Activated T-helper 17 cell treated with anti-CD3 and anti-CD28 coated beads, Interleukin-2, amount 50 U/mL, for 72 hours (primary cell): ENCODE measurements around the gene HK1. TPM values are rescaled to one million over a fixed set of nuclear protein-coding genes. Genes with fewer than 3 reads are reported as not detected.

Experiments used
- ATAC-seq: fragments of 150-1000 bp; cut with Tn5 transposase; replicated peaks from 2 replicates; pipeline ENCODE4 v1.10.0; 2021; ENCODE audit warnings: mild to moderate bottlenecking, moderate library complexity
- H3K27ac Mint-ChIP-seq: one replicate; pipeline ENCODE4 v1.8.0; 2022; ENCODE audit warnings: mixed read lengths
- H3K27me3 Mint-ChIP-seq: one replicate; pipeline ENCODE4 v1.8.0; 2022; ENCODE audit warnings: mixed read lengths
- H3K36me3 Mint-ChIP-seq: one replicate; pipeline ENCODE4 v1.8.0; 2022; ENCODE audit warnings: low read depth, mild to moderate bottlenecking, mixed read lengths
- H3K4me1 Mint-ChIP-seq: one replicate; pipeline ENCODE4 v1.8.0; 2022; ENCODE audit warnings: mixed read lengths
- H3K4me3 Mint-ChIP-seq: one replicate; pipeline ENCODE4 v1.8.0; 2022; ENCODE audit warnings: mild to moderate bottlenecking, mixed read lengths
- H3K9me3 Mint-ChIP-seq: one replicate; pipeline ENCODE4 v1.8.0; 2022; ENCODE audit warnings: mixed read lengths
- total RNA-seq, 2 donors: library from RNA; stranded (reverse); gene quantifications; one replicate each; pipeline ENCODE4 v1.2.3, GENCODE V29; 2022

The HK1 gene
- total RNA-seq, 2 donors from 2014 or later, result 216 to 221 TPM

DNA sequence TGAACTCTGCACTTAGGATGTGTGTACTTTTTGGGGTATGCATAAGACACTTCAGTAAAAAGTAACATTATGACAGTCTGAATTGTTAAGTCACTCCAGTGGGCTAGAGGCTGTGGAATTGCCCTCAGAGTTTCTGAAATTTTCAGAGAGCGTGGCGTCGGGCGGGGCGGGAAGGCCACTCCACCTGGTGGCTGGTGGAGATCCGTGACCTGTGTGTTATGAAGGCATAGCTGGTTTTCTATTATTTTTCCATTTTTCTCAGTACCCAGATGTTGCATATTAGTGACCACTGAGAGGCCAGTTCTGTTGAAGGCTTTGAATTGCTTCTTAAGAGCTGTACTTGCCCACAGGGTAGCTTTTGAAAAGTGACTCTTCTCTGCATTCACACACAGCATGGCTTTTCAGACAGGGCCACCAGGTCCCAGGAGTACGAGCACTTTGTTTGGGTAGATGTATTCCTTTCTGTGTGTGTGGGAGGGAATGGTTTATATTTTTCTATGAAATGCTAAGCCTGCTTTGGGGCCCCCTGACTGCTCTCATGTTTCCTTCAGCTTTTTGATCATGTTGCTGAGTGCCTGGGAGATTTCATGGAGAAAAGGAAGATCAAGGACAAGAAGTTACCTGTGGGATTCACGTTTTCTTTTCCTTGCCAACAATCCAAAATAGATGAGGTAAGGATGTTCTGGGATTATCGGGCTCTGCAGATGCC lies 86.1 kb downstream of the HK1 start:
- H3K4me3 Mint-ChIP-seq, result no peak overlapping the region

DNA sequence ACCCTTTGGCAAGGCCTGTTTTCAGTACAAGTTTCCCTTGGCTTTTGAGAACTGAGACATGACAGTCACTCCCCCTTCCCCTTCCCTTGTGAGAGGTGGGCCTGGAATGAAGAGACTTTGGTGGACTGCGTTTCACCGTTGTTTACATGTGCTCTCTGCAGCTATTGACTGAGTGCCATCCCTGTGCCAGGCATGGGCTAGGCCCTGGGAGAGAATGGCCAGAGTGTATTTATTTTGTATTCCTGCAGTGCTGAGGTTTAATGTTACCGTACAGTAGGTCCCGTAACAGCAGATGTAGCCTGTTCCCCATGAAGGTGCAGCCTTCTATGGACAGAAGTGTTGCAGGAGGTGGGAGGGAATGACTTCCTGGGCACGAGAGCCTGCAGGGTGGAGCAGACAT lies 88.4 kb downstream of the HK1 start:
- peaks cover 18% of the 10 kb centered on the region for H3K4me1 Mint-ChIP-seq
- no peak overlapping the region for H3K4me3 Mint-ChIP-seq
- no peaks in the 10 kb centered on the region for H3K27me3 Mint-ChIP-seq
- no peaks in the 10 kb centered on the region for H3K9me3 Mint-ChIP-seq
- H3K36me3 Mint-ChIP-seq, result peaks cover 98% of the 10 kb centered on the region
- no peak for ATAC-seq
- peak overlapping the region; percentile 30 for H3K27ac Mint-ChIP-seq

More for the DNA sequence above, 86.1 kb downstream of the HK1 start:
- Mint-ChIP-seq H3K27me3 (no peaks in the 10 kb centered on the region), H3K36me3 (peaks cover 97% of the 10 kb centered on the region), H3K9me3 (no peaks in the 10 kb centered on the region), H3K4me1 (peaks cover 33% of the 10 kb centered on the region), H3K27ac (peak overlapping the region; percentile 51)
- no peak for ATAC-seq

DNA sequence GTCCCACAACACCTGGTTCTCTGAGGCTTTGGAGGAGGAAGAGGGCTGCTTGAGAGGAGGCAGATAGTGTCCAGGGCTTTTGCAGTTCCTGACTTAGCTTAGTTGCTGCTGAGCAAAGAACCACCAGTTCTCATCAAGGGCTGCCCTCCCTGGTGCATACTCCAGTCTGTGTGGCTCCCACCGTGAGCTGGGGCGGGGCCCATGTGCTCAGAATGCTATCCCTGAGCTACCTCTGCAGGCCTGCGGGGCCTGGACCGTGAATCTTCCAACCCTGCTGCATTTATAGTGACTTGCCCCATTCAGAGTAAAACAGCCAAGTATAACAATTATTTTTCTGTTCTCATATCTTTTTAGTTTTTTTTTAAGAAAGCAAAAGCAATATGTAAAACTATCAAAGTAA lies 89.2 kb downstream of the HK1 start:
- no peaks in the 10 kb centered on the region for H3K27me3 Mint-ChIP-seq
- ATAC-seq, result no peak
- H3K4me3 Mint-ChIP-seq, result no peak overlapping the region
- H3K27ac Mint-ChIP-seq, result no peak overlapping the region
- H3K36me3 Mint-ChIP-seq, result peaks cover 98% of the 10 kb centered on the region
- no peaks in the 10 kb centered on the region for H3K9me3 Mint-ChIP-seq
- peaks cover 17% of the 10 kb centered on the region for H3K4me1 Mint-ChIP-seq

DNA sequence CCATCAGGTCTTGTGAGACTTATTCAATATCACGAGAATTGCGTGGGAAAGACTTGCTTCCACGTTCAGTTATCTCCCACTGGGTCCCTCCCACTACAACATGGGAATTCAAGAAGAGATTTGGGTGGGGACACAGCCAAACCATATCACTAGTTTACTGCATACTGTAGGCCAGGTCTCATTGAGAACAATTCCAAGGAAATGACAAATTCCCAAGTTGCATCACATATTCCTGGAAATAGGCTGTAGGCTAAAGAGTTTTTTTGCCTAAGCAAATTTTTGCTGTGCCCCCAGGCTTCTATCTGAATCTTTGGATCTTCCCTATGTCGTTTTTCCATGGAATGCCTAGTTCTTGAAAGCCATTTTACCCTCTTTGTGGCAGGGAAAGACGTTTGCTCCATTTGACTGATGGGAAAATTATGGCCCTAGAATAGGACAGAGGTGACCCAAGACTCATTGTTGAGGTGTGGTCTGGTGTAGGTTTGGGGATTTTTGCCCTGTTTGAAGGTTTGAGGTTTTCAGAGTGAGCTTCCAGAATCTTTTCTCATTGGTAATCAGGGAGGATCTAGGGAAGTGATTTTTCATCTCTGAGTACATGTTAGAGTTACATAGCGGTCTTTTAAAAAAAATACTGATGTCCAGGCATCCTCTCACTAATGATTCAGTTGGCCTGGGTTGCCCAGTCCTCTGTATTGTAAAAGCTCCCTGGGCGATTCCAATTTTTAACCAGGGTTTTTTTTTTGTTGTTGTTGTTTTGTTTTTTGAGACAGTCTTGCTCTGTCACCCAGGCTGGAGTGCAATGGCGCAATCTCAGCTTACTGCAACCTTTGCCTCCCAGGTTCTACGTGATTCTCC lies 94.1 kb downstream of the HK1 start:
- peaks cover 14% of the 10 kb centered on the region for H3K4me1 Mint-ChIP-seq
- no peak for ATAC-seq
- H3K27ac Mint-ChIP-seq, result peak overlapping the region; percentile 36
- no peaks in the 10 kb centered on the region for H3K9me3 Mint-ChIP-seq
- H3K27me3 Mint-ChIP-seq, result no peaks in the 10 kb centered on the region
- no peak overlapping the region for H3K4me3 Mint-ChIP-seq
- H3K36me3 Mint-ChIP-seq, result peaks cover 100% of the 10 kb centered on the region

DNA sequence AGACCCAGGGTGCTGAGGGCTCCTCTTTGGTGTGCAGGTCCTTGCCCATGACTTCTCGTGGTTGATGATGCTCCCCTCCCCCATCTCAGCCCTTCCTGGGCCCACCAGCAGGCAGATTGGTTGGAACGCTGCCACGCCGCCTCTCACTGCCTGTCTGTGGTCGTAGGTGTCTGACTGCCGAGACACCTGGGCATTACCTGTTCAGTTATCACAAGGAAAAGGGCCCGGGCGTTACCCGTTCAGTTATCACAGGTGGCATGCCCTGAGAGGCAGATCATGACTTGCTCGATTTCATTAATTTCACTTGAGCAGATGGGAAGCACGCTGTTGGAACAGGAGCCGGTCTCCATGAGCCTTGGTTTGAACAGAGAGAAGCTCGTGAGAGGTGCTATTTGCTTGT lies 95.9 kb downstream of the HK1 start:
- Mint-ChIP-seq H3K27ac (peak overlapping the region; percentile 27), H3K36me3 (peaks cover 100% of the 10 kb centered on the region), H3K4me3 (no peak overlapping the region), H3K9me3 (no peaks in the 10 kb centered on the region), H3K27me3 (no peaks in the 10 kb centered on the region), H3K4me1 (peaks cover 12% of the 10 kb centered on the region)
- no peak for ATAC-seq

DNA sequence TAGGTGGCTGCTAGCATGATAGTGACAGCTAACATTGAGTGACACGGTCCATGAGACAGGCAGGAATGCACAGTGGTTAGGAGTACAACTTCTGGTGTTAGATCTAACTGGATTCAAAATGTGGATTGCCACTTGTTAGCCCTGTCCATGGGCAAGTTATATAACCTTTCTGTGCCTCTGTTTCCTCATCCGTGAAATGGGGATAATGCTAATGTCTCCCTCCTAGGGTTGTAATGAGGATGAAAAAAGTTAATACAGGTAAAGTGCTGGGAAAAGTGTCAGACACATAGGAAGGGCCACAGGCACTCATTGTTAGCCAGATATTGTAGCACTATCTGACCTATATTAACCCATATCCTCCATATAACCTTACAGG lies 96.6 kb downstream of the HK1 start:
- Mint-ChIP-seq H3K4me3 (no peak overlapping the region), H3K36me3 (peaks cover 100% of the 10 kb centered on the region), H3K27me3 (no peaks in the 10 kb centered on the region), H3K27ac (peak overlapping the region; percentile 27), H3K9me3 (no peaks in the 10 kb centered on the region), H3K4me1 (peaks cover 9% of the 10 kb centered on the region)
- no peak for ATAC-seq

DNA sequence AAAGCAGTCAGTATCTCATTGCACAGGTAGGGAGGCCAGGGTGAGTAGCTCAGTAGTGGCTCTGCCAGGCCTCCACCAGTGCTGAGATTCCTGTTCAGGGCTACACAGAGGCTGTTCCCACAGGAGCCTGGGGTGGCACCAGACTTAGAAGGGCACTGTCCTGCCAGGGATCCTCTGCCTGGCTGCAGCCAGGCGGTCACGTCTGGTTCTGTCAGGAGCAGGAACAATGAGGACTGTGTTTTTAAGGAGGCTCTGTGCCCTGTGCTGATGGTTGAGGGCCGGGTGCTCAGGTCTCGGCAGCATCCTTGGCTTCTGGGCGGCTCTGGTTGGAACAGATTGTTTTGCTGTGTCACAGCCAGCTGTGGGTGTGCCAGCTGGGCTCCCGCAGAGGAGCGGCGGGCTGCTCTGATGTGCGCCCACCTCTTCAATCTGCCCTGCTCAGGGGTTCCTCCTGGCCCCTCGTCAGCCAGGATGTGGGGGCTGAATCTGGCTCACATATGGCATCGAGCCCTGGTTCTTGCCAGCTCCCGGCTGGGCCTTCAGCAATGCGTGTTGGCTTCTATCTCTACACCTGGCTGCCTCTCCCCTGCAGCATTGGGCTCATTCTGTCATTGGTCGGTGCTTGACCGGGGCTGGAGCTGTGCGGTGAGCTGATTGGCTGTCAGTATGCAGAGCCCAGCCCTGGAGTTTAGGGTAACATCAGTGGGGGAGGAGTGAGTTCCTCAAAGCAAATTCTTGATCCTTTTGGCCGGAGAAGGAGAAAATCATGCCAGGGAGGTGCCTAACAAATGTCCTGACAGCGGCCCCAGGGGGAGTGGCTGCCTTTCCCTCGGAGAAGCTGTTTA lies 97.2 kb downstream of the HK1 start:
- H3K36me3 Mint-ChIP-seq, result peaks cover 100% of the 10 kb centered on the region
- H3K27me3 Mint-ChIP-seq, result no peaks in the 10 kb centered on the region
- peaks cover 9% of the 10 kb centered on the region for H3K4me1 Mint-ChIP-seq
- ATAC-seq, result no peak
- peak overlapping the region; percentile 27 for H3K27ac Mint-ChIP-seq
- no peaks in the 10 kb centered on the region for H3K9me3 Mint-ChIP-seq
- H3K4me3 Mint-ChIP-seq, result no peak overlapping the region

DNA sequence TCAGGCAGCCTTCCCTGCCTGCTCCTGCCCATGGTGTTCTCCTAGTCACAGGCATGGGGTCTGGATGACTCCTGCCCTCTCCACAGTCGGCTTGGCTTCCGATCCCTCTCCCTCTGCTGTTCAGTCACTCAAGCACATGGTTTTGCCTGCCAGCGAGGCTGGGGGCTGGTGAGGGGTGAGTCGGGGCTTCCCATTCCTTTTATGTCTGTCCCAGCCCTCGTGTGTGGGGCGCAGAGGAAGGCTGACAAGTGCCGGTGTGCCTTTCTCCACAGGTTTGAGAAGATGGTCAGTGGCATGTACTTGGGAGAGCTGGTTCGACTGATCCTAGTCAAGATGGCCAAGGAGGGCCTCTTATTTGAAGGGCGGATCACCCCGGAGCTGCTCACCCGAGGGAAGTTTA lies 98.4 kb downstream of the HK1 start:
- ATAC-seq, result no peak
- H3K36me3 Mint-ChIP-seq, result peaks cover 100% of the 10 kb centered on the region
- H3K9me3 Mint-ChIP-seq, result no peaks in the 10 kb centered on the region
- no peaks in the 10 kb centered on the region for H3K27me3 Mint-ChIP-seq
- no peak overlapping the region for H3K4me3 Mint-ChIP-seq
- peaks cover 9% of the 10 kb centered on the region for H3K4me1 Mint-ChIP-seq
- H3K27ac Mint-ChIP-seq, result peak overlapping the region; percentile 77

DNA sequence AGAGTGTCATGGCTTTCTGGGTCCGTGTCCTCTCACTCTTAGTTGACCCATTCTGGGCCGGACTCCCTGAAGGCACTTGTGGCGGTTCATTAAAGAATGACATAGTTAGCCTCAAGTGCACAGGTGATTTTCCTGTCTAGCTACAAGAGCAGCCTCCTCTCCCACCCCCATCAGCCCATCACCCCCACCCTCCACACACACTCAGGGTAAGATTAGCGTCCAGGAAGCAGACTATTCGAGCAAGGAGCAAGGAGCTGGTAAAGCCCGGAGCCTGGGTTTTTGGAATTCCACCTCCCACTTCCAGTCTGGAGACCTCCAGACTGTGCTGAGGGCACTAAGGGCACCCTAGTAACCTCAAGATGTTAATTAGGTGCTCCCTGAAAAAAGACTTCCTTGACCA lies 98.9 kb downstream of the HK1 start:
- Mint-ChIP-seq H3K36me3 (peaks cover 100% of the 10 kb centered on the region), H3K27me3 (no peaks in the 10 kb centered on the region), H3K4me3 (no peak overlapping the region), H3K4me1 (peaks cover 9% of the 10 kb centered on the region), H3K9me3 (no peaks in the 10 kb centered on the region), H3K27ac (peak overlapping the region; percentile 77)
- ATAC-seq, result no peak

DNA sequence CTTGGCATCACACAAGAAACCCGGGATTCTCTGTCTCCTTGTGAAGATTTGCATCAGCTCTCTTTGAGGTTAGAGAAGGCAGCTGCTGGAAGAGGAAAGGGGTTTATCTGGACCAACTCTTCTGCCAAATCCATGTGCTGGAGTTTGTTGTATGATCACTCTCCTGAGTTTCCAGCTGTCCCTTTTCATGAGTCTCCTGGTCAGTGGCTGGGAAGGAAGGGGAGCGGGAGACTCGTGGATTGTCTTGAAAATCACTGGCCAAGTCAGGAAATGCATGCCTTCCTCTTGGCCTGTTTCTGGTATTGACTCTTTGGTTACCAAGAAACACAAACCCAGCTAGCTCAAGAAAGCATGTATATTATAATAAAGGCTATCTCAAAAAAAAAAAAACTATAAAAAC lies 99.6 kb downstream of the HK1 start:
- Mint-ChIP-seq H3K27me3 (no peaks in the 10 kb centered on the region), H3K4me3 (no peak overlapping the region), H3K9me3 (no peaks in the 10 kb centered on the region), H3K36me3 (peaks cover 100% of the 10 kb centered on the region), H3K4me1 (peaks cover 9% of the 10 kb centered on the region), H3K27ac (peak overlapping the region; percentile 77)
- ATAC-seq, result no peak

DNA sequence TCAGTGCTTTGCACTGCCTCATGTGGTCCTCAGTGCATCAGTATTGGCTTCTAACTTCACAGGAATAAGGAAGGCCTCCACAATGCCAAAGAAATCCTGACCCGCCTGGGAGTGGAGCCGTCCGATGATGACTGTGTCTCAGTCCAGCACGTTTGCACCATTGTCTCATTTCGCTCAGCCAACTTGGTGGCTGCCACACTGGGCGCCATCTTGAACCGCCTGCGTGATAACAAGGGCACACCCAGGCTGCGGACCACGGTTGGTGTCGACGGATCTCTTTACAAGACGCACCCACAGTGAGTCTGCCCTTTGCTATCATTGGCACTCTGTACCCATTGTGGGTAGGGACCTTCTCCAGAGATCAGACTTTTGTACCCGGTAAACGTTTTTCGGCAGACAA lies 101.5 kb downstream of the HK1 start:
- Mint-ChIP-seq H3K27me3 (no peaks in the 10 kb centered on the region), H3K4me3 (no peak overlapping the region), H3K36me3 (peaks cover 100% of the 10 kb centered on the region), H3K4me1 (peaks cover 2% of the 10 kb centered on the region), H3K27ac (no peak overlapping the region), H3K9me3 (no peaks in the 10 kb centered on the region)
- no peak for ATAC-seq

DNA sequence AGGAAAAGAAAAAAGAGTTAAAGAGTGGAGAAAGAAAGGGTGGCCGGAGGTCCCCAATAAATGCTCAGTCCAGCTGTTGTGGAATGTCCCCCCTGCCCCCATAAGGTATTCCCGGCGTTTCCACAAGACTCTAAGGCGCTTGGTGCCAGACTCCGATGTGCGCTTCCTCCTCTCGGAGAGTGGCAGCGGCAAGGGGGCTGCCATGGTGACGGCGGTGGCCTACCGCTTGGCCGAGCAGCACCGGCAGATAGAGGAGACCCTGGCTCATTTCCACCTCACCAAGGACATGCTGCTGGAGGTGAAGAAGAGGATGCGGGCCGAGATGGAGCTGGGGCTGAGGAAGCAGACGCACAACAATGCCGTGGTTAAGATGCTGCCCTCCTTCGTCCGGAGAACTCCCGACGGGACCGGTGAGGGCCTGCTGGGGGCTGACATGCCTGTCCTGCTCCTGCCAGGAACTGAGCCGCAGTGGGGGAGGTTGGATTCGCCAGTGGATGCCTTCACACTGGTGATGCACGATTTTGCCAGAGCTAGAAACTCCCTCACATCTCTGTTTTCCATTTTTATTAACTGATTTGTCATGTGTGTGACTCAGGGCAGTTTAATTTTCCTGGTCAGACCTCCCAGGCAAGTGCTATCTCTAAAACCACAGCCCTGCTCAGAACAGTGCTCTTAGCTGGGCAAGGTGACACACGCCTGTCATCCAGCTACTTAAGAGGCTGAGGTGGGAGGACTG lies 104.3 kb downstream of the HK1 start:
- Mint-ChIP-seq H3K36me3 (peaks cover 100% of the 10 kb centered on the region), H3K27me3 (no peaks in the 10 kb centered on the region), H3K9me3 (no peaks in the 10 kb centered on the region), H3K27ac (no peak overlapping the region), H3K4me1 (peaks cover 5% of the 10 kb centered on the region), H3K4me3 (no peak overlapping the region)
- no peak for ATAC-seq

DNA sequence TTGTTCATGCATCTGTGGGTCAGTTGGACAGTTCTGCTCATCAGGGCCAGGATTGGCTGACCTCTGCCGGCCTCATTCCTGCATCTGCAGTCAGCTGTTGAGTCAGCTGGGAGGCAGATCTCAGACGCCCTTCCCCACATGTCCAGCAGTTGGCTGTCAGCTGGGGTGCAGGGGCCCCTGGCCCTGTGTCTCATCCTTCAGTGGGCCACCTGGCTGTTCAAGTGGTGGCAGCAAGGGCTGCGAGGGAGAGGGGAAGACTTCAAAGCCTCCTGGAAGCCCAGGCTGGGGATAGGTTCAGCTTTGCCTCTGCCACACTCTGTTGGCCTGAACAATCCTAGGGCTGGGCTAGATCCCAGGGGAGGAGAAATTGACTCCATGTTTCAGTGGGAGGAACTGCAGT lies 105.3 kb downstream of the HK1 start:
- peaks cover 5% of the 10 kb centered on the region for H3K4me1 Mint-ChIP-seq

DNA sequence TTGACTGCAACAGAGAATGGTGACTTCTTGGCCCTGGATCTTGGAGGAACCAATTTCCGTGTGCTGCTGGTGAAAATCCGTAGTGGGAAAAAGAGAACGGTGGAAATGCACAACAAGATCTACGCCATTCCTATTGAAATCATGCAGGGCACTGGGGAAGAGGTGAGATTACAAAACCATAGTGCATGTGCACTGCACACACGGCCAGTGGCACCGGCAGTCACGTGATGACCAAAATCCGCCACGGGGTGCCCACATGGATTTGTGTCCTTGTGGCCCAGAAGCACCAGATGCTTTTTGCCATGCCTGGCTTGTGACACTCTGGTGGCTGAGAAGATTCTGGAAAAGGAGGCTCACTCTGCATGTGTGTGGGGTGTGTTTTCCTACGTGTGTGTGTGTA lies 106.0 kb downstream of the HK1 start:
- ATAC-seq, result no peak
- Mint-ChIP-seq H3K27ac (no peak overlapping the region), H3K4me1 (peaks cover 5% of the 10 kb centered on the region), H3K27me3 (no peaks in the 10 kb centered on the region), H3K36me3 (peaks cover 100% of the 10 kb centered on the region), H3K4me3 (no peak overlapping the region), H3K9me3 (no peaks in the 10 kb centered on the region)

More for the DNA sequence above, 105.3 kb downstream of the HK1 start:
- Mint-ChIP-seq H3K36me3 (peaks cover 100% of the 10 kb centered on the region), H3K27ac (peak overlapping the region; percentile 43), H3K4me3 (no peak overlapping the region), H3K27me3 (no peaks in the 10 kb centered on the region), H3K9me3 (no peaks in the 10 kb centered on the region)
- no peak for ATAC-seq
